Endothelial cell of umbilical vein (primary cell): ENCODE measurements around the gene NDUFA11. TPM values are rescaled to one million over a fixed set of nuclear protein-coding genes. Genes with fewer than 3 reads are reported as not detected.

Experiments used
- BruUV-seq: library from RNA; stranded (reverse); fragments of 400-500 nt; replicated peaks from 2 replicates; lab custom pipeline; 2021; lab: Mats Ljungman, UMichigan
- CTCF ChIA-PET: fragments of 300-600, 350-600 bp; sonication (Branson Sonifier 250); formaldehyde crosslinking; loops from one replicate; lab custom pipeline; 2021; ENCODE audit warnings: antibody characterized with exemption, inconsistent platforms; lab: Charles Lee
- POLR2A ChIA-PET: fragments of 300-600, 350-600 bp; sonication (Branson Sonifier 250); formaldehyde crosslinking; loops from one replicate; lab custom pipeline; 2021; ENCODE audit warnings: antibody characterized with exemption, inconsistent platforms; lab: Charles Lee
- DNase-seq: peaks from one replicate; pipeline ENCODE4 v3.0.0-alpha.2; 2011; ENCODE audit warnings: low read depth, low spot score
- FAIRE-seq: peaks from 2 replicates; lab custom pipeline; 2011; peaks lifted over from hg19 to GRCh38; lab: Jason Lieb, UNC
- H2AFZ ChIP-seq: 2 replicates; pipeline ENCODE4 v1.6.0; 2012; ENCODE audit warnings: low read depth, low read length, control low read depth, inconsistent platforms
- H3K27ac ChIP-seq: 2 replicates; pipeline ENCODE4 v1.5.1; 2011; ENCODE audit warnings: low read depth, mild to moderate bottlenecking, control low read depth, low read length, moderate library complexity; ENCODE audit not compliant: insufficient read depth
- H3K27me3 ChIP-seq, 2 experiments: 2 replicates each; pipeline versions ENCODE4 v1.6.0 to v1.6.1; 2011; ENCODE audit warnings: low read length in 2 of 2, mixed read lengths in 1 of 2; ENCODE audit not compliant: control insufficient read depth in 2 of 2, insufficient read depth in 2 of 2
- H3K36me3 ChIP-seq, 2 experiments: 2 replicates in 1 of 2; 3 replicates in 1 of 2; pipeline ENCODE4 v1.5.1; 2011; ENCODE audit warnings: low read length in 2 of 2, mild to moderate bottlenecking in 1 of 2, moderate library complexity in 1 of 2; ENCODE audit not compliant: control insufficient read depth in 2 of 2, insufficient read depth in 2 of 2; ENCODE audit errors: extremely low read depth in 1 of 2
- H3K4me1 ChIP-seq: 3 replicates; pipeline ENCODE4 v1.5.1; 2011; ENCODE audit warnings: mild to moderate bottlenecking, low read length; ENCODE audit not compliant: control insufficient read depth, insufficient read depth; ENCODE audit errors: extremely low read depth
- H3K4me2 ChIP-seq: 2 replicates; pipeline ENCODE4 v1.6.1; 2011; ENCODE audit warnings: low read length, control low read depth, mixed read lengths; ENCODE audit not compliant: insufficient read depth
- H3K4me3 ChIP-seq, 3 experiments: fragments of 200-600 bp in 1 of 3; sonication (generic), shearing (Covaris generic) in 1 of 3; replicated peaks in 1 of 3; 2 replicates each; pipeline ENCODE4 v1.5.1; 2011 to 2016; ENCODE audit warnings: control low read depth in 3 of 3, low read length in 3 of 3, mild to moderate bottlenecking in 2 of 3, inconsistent platforms in 1 of 3, low read depth in 1 of 3, moderate library complexity in 1 of 3; ENCODE audit not compliant: insufficient read depth in 1 of 3
- H3K79me2 ChIP-seq: 2 replicates; pipeline ENCODE4 v1.6.0; 2012; ENCODE audit warnings: low read length, inconsistent platforms; ENCODE audit not compliant: control insufficient read depth, insufficient read depth
- H3K9ac ChIP-seq: replicated peaks from 2 replicates; pipeline ENCODE3; 2011; ENCODE audit warnings: low read length, control low read depth; ENCODE audit not compliant: insufficient read depth; ENCODE audit errors: extremely low read depth
- H3K9me1 ChIP-seq: replicated peaks from 3 replicates; pipeline ENCODE4 v1.6.0; 2011; ENCODE audit warnings: mild to moderate bottlenecking, low read length; ENCODE audit not compliant: control insufficient read depth, insufficient read depth; ENCODE audit errors: extremely low read depth
- H3K9me3 ChIP-seq: replicated peaks from 2 replicates; pipeline ENCODE4 v1.5.1; 2012; ENCODE audit warnings: low read length, inconsistent platforms; ENCODE audit not compliant: control insufficient read depth, insufficient read depth
- H4K20me1 ChIP-seq: replicated peaks from 2 replicates; pipeline ENCODE3; 2011; ENCODE audit warnings: mild to moderate bottlenecking, low read length; ENCODE audit not compliant: control insufficient read depth, insufficient read depth; ENCODE audit errors: extremely low read depth
- JUN ChIP-seq: IDR thresholded peaks from 2 replicates; pipeline ENCODE4 v1.6.1; 2011; ENCODE audit warnings: borderline replicate concordance, low read depth; ENCODE audit not compliant: insufficient read length, insufficient read depth
- dilution Hi-C: fragments of 300-500 bp; cut with MboI; formaldehyde crosslinking; loops from one replicate; pipeline ENCODE4 v1.15.0; 2019; ENCODE audit warnings: low sequenced_read_pairs; ENCODE audit not compliant: extremely low pct_ligation_motif_present
- intact Hi-C: fragments of 100-400 bp; cut with micrococcal nuclease; formaldehyde crosslinking; loops from one replicate; pipeline ENCODE4 v1.10.0; 2022
- polyA plus RNA-seq, 4 experiments: library from polyadenylated mRNA; depleted of rRNA in 3 of 4; stranded (reverse) in 3 of 4; unstranded in 1 of 4; fragments of >200 nt; gene quantifications; 2 replicates each; pipeline versions ENCODE4 v1.2.1 to v1.2.3, GENCODE V29; 2011 to 2012; ENCODE audit warnings: missing spikeins in 1 of 4
- total RNA-seq: library from RNA; stranded (reverse); gene quantifications from 2 replicates; pipeline ENCODE4 v1.2.3, GENCODE V29; 2021

NDUFA11 gene
- total and polyA plus RNA-seq, 2 donors (not counting 3 experiments of a cell fraction or from before 2014, with no cell fraction given): 281 to 876 TPM

GRCh38 chr19:5927441-5927821 is 23.8 kb upstream of the NDUFA11 start:
- CTCF ChIA-PET: interaction anchor here (1.5 kb wide), 1 partner anchor 95 kb away, joined by 5 read pairs; no protein-coding TSS in a partner anchor
- no peak overlapping the region for H3K27ac ChIP-seq
- intact Hi-C loops: no loop called here
- H3K4me3 ChIP-seq: no peak overlapping the region
- dilution Hi-C loops: no loop called here
- H3K79me2 ChIP-seq: no peaks in the 10 kb centered on the region
- H3K4me1 ChIP-seq: no peaks in the 10 kb centered on the region
- no peak for FAIRE-seq
- H3K9me1 ChIP-seq: no peaks in the 10 kb centered on the region
- POLR2A ChIA-PET: no interaction called here
- H3K36me3 ChIP-seq: peaks cover 13 to 67% of the 10 kb centered on the region in 2 experiments
- no peak overlapping the region for H3K9ac ChIP-seq
- no peaks in the 10 kb centered on the region for H3K27me3 ChIP-seq
- BruUV-seq: no TSS peak
- H3K9me3 ChIP-seq: no peaks in the 10 kb centered on the region
- H4K20me1 ChIP-seq: no peaks in the 10 kb centered on the region
- no peak for TF ChIP-seq JUN
- H3K4me2 ChIP-seq: no peak overlapping the region
- no peak overlapping the region for H2AFZ ChIP-seq
- DNase-seq: no peak

DNA sequence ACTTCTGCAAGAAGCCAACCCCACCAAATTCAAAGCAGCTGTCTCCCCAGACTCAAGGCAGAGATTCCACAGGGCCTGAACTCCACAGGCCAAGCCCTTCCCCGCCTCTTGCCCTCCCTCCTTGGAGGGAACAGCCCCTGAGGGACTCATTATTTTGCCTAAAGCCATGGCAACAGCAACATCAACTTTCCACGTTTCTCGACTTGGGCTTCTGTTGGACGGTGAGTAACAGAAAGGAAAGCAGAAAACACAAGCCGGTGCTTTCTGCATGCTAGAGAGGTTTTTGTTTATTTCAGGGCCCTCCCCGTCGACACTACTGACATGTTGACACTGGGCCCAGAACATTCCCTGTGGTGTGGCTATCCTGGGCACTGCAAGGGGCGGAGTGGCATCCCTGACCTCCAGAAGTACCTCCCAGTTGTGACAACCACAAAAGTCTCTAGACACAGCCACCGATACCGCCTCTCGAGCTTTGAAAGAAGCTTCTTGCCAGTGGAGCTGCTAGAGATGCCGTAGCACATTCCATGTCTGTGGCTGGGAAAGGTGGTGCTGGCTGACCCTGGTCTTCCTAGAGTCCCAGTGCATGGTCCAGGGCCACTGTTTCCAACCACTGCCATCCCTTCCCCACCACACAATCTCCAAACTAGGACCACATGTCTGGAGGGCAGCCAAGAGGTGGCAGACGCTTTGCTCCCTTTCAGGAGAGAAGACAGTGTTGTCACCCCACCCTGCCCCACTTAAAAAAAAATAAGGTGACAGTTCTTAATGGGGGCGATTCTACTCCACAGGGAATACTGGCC is 23.3 kb upstream of the NDUFA11 start:
- intact Hi-C loops (no loop called here), dilution Hi-C loops (no loop called here)
- no TSS peak for BruUV-seq
- POLR2A ChIA-PET: no interaction called here
- H4K20me1 ChIP-seq: no peaks in the 10 kb centered on the region
- H3K4me3 ChIP-seq: no peak overlapping the region
- no peak overlapping the region for H3K9ac ChIP-seq
- CTCF ChIA-PET: no interaction called here
- H3K4me2 ChIP-seq: no peak overlapping the region
- no peaks in the 10 kb centered on the region for H3K4me1 ChIP-seq
- peaks cover 13 to 68% of the 10 kb centered on the region in 2 experiments for H3K36me3 ChIP-seq
- TF ChIP-seq JUN: no peak
- no peak overlapping the region for H2AFZ ChIP-seq
- H3K79me2 ChIP-seq: no peaks in the 10 kb centered on the region
- no peak for DNase-seq
- H3K9me1 ChIP-seq: no peaks in the 10 kb centered on the region
- no peak for FAIRE-seq
- no peak overlapping the region for H3K27ac ChIP-seq
- no peaks in the 10 kb centered on the region for H3K27me3 ChIP-seq
- H3K9me3 ChIP-seq: no peaks in the 10 kb centered on the region
